NCI-H1436 (cell line): ENCODE results near the gene C1QTNF1.

Experiments used
- DNase-seq: peaks from one replicate; lab custom pipeline; 2025; lab: John Stamatoyannopoulos, UW

Gene C1QTNF1

GRCh38 chr17:79041723-79042420 lies 17.9 kb downstream of the C1QTNF1 start:
- DNase-seq, result no peak

GRCh38 chr17:79042421-79043190 lies 18.6 kb downstream of the C1QTNF1 start:
- peak; percentile 67 for DNase-seq

- DNase-seq, result no peak
These were observed 19.4 kb downstream of the C1QTNF1 start for GRCh38 chr17:79043191-79043930.

GRCh38 chr17:79043931-79044320 lies 20.0 kb downstream of the C1QTNF1 start:
- no peak for DNase-seq

- DNase-seq, result no peak
These were observed 20.5 kb downstream of the C1QTNF1 start for GRCh38 chr17:79044462-79044861.

- no peak for DNase-seq
These were observed 21.2 kb downstream of the C1QTNF1 start for GRCh38 chr17:79045001-79045729.

GRCh38 chr17:79045842-79046196 lies 21.9 kb downstream of the C1QTNF1 start:
- DNase-seq, result peak; percentile 71

GRCh38 chr17:79046197-79046915 lies 22.4 kb downstream of the C1QTNF1 start:
- DNase-seq, result no peak

- DNase-seq, result no peak
These were observed 22.9 kb downstream of the C1QTNF1 start for GRCh38 chr17:79046916-79047280.

- no peak for DNase-seq
These were observed 23.4 kb downstream of the C1QTNF1 start for GRCh38 chr17:79047291-79047920.

- DNase-seq, result no peak
These were observed 24.2 kb downstream of the C1QTNF1 start for GRCh38 chr17:79047923-79048825.

GRCh38 chr17:79048826-79049755 lies 25.1 kb downstream of the C1QTNF1 start:
- no peak for DNase-seq

- no peak for DNase-seq
These were observed 25.9 kb downstream of the C1QTNF1 start for GRCh38 chr17:79049821-79050220.

- no peak for DNase-seq
These were observed 26.6 kb downstream of the C1QTNF1 start for GRCh38 chr17:79050551-79050950.

GRCh38 chr17:79051306-79051705 lies 27.3 kb downstream of the C1QTNF1 start:
- DNase-seq, result no peak

- no peak for DNase-seq
These were observed 28.2 kb downstream of the C1QTNF1 start for GRCh38 chr17:79052131-79052530.

- no peak for DNase-seq
These were observed 29.4 kb downstream of the C1QTNF1 start for GRCh38 chr17:79053251-79053925.

GRCh38 chr17:79054200-79054960 lies 30.4 kb downstream of the C1QTNF1 start:
- DNase-seq, result no peak
